OCI-LY1 (cell line): ENCODE data around the gene MRGPRX2.

Source experiments
- H2AFZ ChIP-seq: fragments of 200-600 bp; sonication (generic), shearing (Covaris generic); 2 replicates; pipeline ENCODE4 v1.6.0; 2014; ENCODE audit warnings: antibody characterized with exemption, mild to moderate bottlenecking, low read length
- H3F3A ChIP-seq: fragments of 200-600 bp; sonication (generic), shearing (Covaris generic); 2 replicates; pipeline ENCODE4 v1.6.0; 2014; ENCODE audit warnings: mild to moderate bottlenecking, antibody characterized with exemption, low read length, moderate library complexity; ENCODE audit not compliant: insufficient read depth
- H3K27ac ChIP-seq: fragments of 200-600 bp; sonication (generic); 2 replicates; pipeline ENCODE4 v1.5.1; 2014; ENCODE audit warnings: low read length, mixed run types, mild to moderate bottlenecking, low read depth; ENCODE audit not compliant: poor library complexity, severe bottlenecking
- H3K27me3 ChIP-seq: fragments of 200-600 bp; sonication (generic); 2 replicates; pipeline ENCODE4 v1.6.0; 2014; ENCODE audit warnings: antibody characterized with exemption, mild to moderate bottlenecking, low read length, moderate library complexity; ENCODE audit not compliant: insufficient read depth
- H3K36me3 ChIP-seq: fragments of 200-600 bp; sonication (generic); 2 replicates; pipeline ENCODE4 v1.6.1; 2014; ENCODE audit warnings: mild to moderate bottlenecking, antibody characterized with exemption, low read length, moderate library complexity, mixed read lengths; ENCODE audit not compliant: insufficient read depth
- H3K4me1 ChIP-seq: fragments of 200-600 bp; sonication (generic); 2 replicates; pipeline ENCODE4 v1.5.1; 2014; ENCODE audit warnings: mild to moderate bottlenecking, low read length, moderate library complexity; ENCODE audit not compliant: insufficient read depth, severe bottlenecking
- H3K4me2 ChIP-seq: fragments of 200-600 bp; sonication (generic), shearing (Covaris generic); 2 replicates; pipeline ENCODE4 v1.6.1; 2014; ENCODE audit warnings: low read length
- H3K4me3 ChIP-seq: fragments of 200-600 bp; sonication (generic); 2 replicates; pipeline ENCODE4 v1.5.1; 2014; ENCODE audit warnings: low read length, low read depth, mild to moderate bottlenecking, mixed read lengths; ENCODE audit not compliant: poor library complexity, severe bottlenecking
- H3K79me2 ChIP-seq: fragments of 200-600 bp; shearing (Covaris generic); 2 replicates; pipeline ENCODE4 v1.6.1; 2016; ENCODE audit warnings: mixed run types, low read length, mixed read lengths; ENCODE audit not compliant: insufficient read depth
- H3K9ac ChIP-seq: fragments of 200-600 bp; sonication (generic), shearing (Covaris generic); 2 replicates; pipeline ENCODE4 v1.6.1; 2014; ENCODE audit warnings: mild to moderate bottlenecking, low read length, mixed read lengths
- H3K9me2 ChIP-seq: fragments of 200-600 bp; sonication (generic), shearing (Covaris generic); 2 replicates; pipeline ENCODE4 v1.6.1; 2014; ENCODE audit warnings: low read depth, mild to moderate bottlenecking, low read length, mixed read lengths
- H3K9me3 ChIP-seq: fragments of 200-600 bp; shearing (Covaris generic); 2 replicates; pipeline ENCODE4 v1.6.1; 2014; ENCODE audit warnings: low read length, mixed read lengths
- H4K20me1 ChIP-seq: fragments of 200-600 bp; sonication (generic), shearing (Covaris generic); 2 replicates; pipeline ENCODE4 v1.6.0; 2016; ENCODE audit warnings: mild to moderate bottlenecking, low read length; ENCODE audit not compliant: insufficient read depth
- EZH2 ChIP-seq: fragments of 200-600 bp; sonication (generic), shearing (Covaris generic); IDR thresholded peaks from 2 replicates; pipeline ENCODE4 v1.8.0; 2017; ENCODE audit warnings: borderline replicate concordance, mixed run types, mild to moderate bottlenecking, antibody characterized with exemption, low read length, moderate library complexity, mixed read lengths
- TF ChIP-seq, protein P1 (sequence below): fragments of 200-600 bp; sonication (generic), shearing (Covaris generic); IDR thresholded peaks from 2 replicates; pipeline ENCODE4 v1.5.1; 2017; ENCODE audit warnings: mild to moderate bottlenecking, antibody characterized with exemption, low read length, moderate library complexity, mixed read lengths

Gene MRGPRX2

DNA sequence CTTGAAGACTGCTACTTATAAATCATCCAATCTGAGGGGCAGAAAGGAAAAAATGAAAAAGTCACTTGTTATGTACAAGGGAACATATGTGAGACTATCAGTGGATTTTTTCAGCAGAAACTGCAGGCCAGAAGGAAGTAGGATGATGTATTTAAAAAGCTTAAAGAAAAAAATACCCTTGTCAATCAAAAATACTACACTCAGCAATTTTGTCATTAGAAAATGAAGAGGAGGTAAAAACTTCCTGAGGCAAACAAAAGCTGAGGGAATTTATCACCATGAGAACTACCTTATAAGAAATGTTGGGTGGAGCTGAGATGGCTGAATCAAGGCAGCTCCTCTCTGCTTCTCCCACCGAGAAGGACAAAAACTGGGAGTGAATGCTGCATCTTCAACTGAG, 21.1 kb downstream of the MRGPRX2 start:
- Histone ChIP-seq H3K9ac (no peak overlapping the region), H3K4me2 (no peak overlapping the region), H3K27me3 (no peaks in the 10 kb centered on the region), H3K79me2 (no peaks in the 10 kb centered on the region), H3K9me3 (no peaks in the 10 kb centered on the region), H3K27ac (no peak overlapping the region), H3F3A (no peaks in the 10 kb centered on the region), H3K9me2 (no peaks in the 10 kb centered on the region), H3K4me1 (no peaks in the 10 kb centered on the region), H3K36me3 (no peaks in the 10 kb centered on the region), H4K20me1 (no peaks in the 10 kb centered on the region), H3K4me3 (no peak overlapping the region), H2AFZ (no peak overlapping the region)
- TF ChIP-seq, protein P1, sequence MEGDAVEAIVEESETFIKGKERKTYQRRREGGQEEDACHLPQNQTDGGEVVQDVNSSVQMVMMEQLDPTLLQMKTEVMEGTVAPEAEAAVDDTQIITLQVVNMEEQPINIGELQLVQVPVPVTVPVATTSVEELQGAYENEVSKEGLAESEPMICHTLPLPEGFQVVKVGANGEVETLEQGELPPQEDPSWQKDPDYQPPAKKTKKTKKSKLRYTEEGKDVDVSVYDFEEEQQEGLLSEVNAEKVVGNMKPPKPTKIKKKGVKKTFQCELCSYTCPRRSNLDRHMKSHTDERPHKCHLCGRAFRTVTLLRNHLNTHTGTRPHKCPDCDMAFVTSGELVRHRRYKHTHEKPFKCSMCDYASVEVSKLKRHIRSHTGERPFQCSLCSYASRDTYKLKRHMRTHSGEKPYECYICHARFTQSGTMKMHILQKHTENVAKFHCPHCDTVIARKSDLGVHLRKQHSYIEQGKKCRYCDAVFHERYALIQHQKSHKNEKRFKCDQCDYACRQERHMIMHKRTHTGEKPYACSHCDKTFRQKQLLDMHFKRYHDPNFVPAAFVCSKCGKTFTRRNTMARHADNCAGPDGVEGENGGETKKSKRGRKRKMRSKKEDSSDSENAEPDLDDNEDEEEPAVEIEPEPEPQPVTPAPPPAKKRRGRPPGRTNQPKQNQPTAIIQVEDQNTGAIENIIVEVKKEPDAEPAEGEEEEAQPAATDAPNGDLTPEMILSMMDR: no peak
- no peak for TF ChIP-seq EZH2

DNA sequence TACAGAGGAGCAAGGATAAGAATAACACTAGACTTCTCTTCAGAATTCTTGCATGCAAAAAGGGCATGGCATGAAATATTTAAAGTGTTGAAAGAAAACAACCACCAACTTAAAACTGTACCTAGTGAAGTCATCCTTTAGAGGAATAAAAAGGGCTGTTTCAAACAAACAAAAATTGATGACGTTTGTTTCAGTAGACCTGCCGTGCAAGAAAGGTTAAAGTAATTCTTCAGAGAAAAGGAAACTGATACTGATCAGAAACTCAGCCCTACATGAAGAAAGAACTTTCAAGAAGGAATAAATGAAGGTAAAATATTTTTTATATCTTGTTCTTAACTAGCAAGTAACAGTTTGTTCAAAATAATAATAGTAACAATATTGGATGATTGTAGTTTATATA, 27.5 kb downstream of the MRGPRX2 start:
- H3K27ac ChIP-seq: no peak overlapping the region
- no peak overlapping the region for H2AFZ ChIP-seq
- H3K27me3 ChIP-seq: no peaks in the 10 kb centered on the region
- TF ChIP-seq EZH2: no peak
- TF ChIP-seq, protein P1: no peak
- H3K4me3 ChIP-seq: no peak overlapping the region
- H3K9me3 ChIP-seq: no peaks in the 10 kb centered on the region
- no peaks in the 10 kb centered on the region for H3F3A ChIP-seq
- H4K20me1 ChIP-seq: no peaks in the 10 kb centered on the region
- no peaks in the 10 kb centered on the region for H3K9me2 ChIP-seq
- H3K79me2 ChIP-seq: no peaks in the 10 kb centered on the region
- H3K9ac ChIP-seq: no peak overlapping the region
- no peaks in the 10 kb centered on the region for H3K4me1 ChIP-seq
- no peaks in the 10 kb centered on the region for H3K36me3 ChIP-seq
- H3K4me2 ChIP-seq: no peak overlapping the region

DNA sequence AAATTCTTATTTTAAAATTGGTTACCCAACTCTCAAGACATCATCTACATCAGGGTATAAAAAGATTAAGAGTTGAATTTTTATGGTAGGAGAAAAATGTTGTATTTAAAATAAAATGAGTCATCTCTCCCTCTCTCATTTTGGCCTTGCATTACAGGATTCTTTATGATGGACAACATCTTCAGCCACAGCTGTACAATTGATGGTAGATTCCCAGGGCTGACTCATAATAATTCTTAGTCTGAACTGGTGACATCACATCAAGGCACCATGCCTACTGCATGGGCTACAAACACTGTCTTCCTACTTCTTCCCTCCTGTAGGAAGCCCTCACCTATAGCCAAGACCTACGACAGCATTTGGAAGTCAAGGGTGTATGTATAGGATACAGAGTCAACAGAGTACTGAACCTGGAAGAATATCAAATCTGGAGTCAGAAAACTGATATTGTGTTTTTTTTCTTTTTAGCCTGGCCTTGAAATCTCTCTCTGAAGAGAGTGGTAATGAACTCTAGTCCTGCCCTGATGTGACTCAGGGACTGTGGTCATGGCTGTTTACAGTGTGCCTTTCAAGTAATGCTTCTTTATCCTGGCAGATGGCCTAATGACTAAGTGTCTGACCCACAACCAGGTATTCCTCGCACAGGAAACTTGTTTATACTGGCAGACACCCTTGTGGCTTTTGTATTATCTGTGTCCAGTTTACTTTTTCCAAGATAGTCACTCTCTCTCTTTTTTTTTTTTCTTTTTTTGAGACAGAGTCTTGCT, 32.5 kb downstream of the MRGPRX2 start:
- H3K9ac ChIP-seq: no peak overlapping the region
- no peaks in the 10 kb centered on the region for H4K20me1 ChIP-seq
- H3K27ac ChIP-seq: no peak overlapping the region
- no peaks in the 10 kb centered on the region for H3K9me3 ChIP-seq
- TF ChIP-seq EZH2: no peak
- TF ChIP-seq, protein P1: no peak
- H3K9me2 ChIP-seq: no peaks in the 10 kb centered on the region
- no peak overlapping the region for H2AFZ ChIP-seq
- H3K4me1 ChIP-seq: no peaks in the 10 kb centered on the region
- H3K27me3 ChIP-seq: no peaks in the 10 kb centered on the region
- no peaks in the 10 kb centered on the region for H3F3A ChIP-seq
- H3K4me3 ChIP-seq: no peak overlapping the region
- H3K36me3 ChIP-seq: no peaks in the 10 kb centered on the region
- no peaks in the 10 kb centered on the region for H3K79me2 ChIP-seq
- no peak overlapping the region for H3K4me2 ChIP-seq
